CD4-positive, alpha-beta T cell treated with Interleukin-12 subunit alpha and Interleukin-12 subunit beta, for 1 hour (primary cell): Measurements from ENCODE around the gene CACNA2D3.
"Not testable (repeated sequence)": the region's sequence is repeated elsewhere in the genome, so short reads cannot be mapped to it uniquely, and the experiment has no call there.

ENCODE experiments used
- DNase-seq: peaks from one replicate; pipeline ENCODE4 v3.0.0-alpha.2; 2020

CACNA2D3 gene

GRCh38 chr3:55069950-55070349 lies 947.6 kb downstream of the CACNA2D3 start:
- DNase-seq = no peak

- DNase-seq = no peak
Measured at GRCh38 chr3:55074796-55075195, 952.4 kb downstream of the CACNA2D3 start.

GRCh38 chr3:55075846-55076245 lies 953.5 kb downstream of the CACNA2D3 start:
- no peak for DNase-seq

GRCh38 chr3:55077726-55078125 lies 955.4 kb downstream of the CACNA2D3 start:
- DNase-seq = no peak

- DNase-seq = no peak
Measured at GRCh38 chr3:55078876-55079275, 956.5 kb downstream of the CACNA2D3 start.

GRCh38 chr3:55085231-55085630 lies 962.9 kb downstream of the CACNA2D3 start:
- no peak for DNase-seq

- DNase-seq = no peak
Measured at GRCh38 chr3:55089211-55089610, 966.9 kb downstream of the CACNA2D3 start.

- DNase-seq = no peak
Measured at GRCh38 chr3:55090291-55090690, 967.9 kb downstream of the CACNA2D3 start.

- DNase-seq = no peak
Measured at GRCh38 chr3:55090746-55091145, 968.4 kb downstream of the CACNA2D3 start.

GRCh38 chr3:55091381-55092225 lies 969.3 kb downstream of the CACNA2D3 start:
- DNase-seq = no peak

- DNase-seq = no peak
Measured at GRCh38 chr3:55094676-55095075, 972.3 kb downstream of the CACNA2D3 start.

- DNase-seq = no peak
Measured at GRCh38 chr3:55097441-55097840, 975.1 kb downstream of the CACNA2D3 start.

- DNase-seq = no peak
Measured at GRCh38 chr3:55105647-55106046, 983.3 kb downstream of the CACNA2D3 start.

- no peak for DNase-seq
Measured at GRCh38 chr3:55107187-55107586, 984.8 kb downstream of the CACNA2D3 start.

- DNase-seq = not testable (repeated sequence)
Measured at GRCh38 chr3:55111906-55112305, 989.6 kb downstream of the CACNA2D3 start.

- DNase-seq = no peak
Measured at GRCh38 chr3:55118451-55118850, 996.1 kb downstream of the CACNA2D3 start.

- no peak for DNase-seq
Measured at GRCh38 chr3:55119268-55119667, 996.9 kb downstream of the CACNA2D3 start.

GRCh38 chr3:55122312-55122711 lies 1000.0 kb downstream of the CACNA2D3 start:
- DNase-seq = no peak
